GM21619 (cell line): ENCODE results near the gene PSMD14.
"Not testable (repeated sequence)": the region's sequence is repeated elsewhere in the genome, so short reads cannot be mapped to it uniquely, and the experiment has no call there.

ENCODE experiments used
- ATAC-seq: cut with Tn5 transposase; IDR thresholded peaks from one replicate; pipeline ENCODE4 v1.9.1; 2021; ENCODE audit not compliant: unreplicated experiment

Gene PSMD14

DNA sequence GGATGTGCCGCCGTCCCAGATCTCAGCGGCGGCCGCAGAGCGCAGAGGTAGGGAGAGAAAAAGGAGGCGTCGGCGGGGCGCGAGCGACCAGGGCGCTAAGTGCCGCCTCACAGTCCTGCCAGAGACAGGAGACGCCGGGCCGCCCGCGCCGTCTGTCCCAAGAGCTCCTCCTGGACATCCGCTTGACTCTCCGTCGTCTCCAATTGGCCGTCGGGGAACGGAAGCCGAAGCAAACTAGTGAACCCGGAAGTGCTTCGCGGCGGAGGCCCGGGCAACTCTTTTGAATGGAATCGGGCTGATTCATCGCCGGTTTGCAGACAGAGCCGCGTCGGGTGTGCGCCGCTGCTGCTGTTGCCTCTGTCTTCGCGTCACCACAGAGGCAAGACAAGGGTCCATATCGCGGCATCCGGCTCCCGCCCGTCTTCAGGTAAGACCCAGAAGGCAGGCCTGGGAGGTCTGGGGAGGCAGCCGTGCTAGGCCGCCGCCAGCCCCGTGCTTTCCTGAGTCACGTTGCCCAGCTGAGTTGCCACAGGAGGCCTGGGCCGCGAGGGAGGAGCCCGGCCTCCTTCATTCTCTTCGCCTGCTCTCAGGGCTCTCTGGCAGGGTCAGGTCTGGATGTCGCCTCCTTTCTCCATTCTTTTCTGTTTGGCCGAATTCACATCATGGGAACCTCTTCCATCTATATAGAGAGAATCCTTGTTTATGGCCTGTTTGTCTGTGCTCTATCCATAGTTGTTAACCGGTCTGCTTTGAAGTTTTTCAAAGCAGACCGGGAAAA lies at the start of gene PSMD14:
Gene PSMD14, plus strand, starts transcription at position 248 of the 778 bp plus-strand sequence. CDS start 10,401 bp downstream, outside the sequence.
- peak; percentile 97 for ATAC-seq

GRCh38 chr2:161265874-161266273 lies 42.4 kb upstream of the PSMD14 start:
- ATAC-seq: no peak

GRCh38 chr2:161269111-161269510 lies 39.1 kb upstream of the PSMD14 start:
- ATAC-seq: no peak

- peak; percentile 84 for ATAC-seq
Measured at GRCh38 chr2:161273038-161273760, 35.0 kb upstream of the PSMD14 start.

DNA sequence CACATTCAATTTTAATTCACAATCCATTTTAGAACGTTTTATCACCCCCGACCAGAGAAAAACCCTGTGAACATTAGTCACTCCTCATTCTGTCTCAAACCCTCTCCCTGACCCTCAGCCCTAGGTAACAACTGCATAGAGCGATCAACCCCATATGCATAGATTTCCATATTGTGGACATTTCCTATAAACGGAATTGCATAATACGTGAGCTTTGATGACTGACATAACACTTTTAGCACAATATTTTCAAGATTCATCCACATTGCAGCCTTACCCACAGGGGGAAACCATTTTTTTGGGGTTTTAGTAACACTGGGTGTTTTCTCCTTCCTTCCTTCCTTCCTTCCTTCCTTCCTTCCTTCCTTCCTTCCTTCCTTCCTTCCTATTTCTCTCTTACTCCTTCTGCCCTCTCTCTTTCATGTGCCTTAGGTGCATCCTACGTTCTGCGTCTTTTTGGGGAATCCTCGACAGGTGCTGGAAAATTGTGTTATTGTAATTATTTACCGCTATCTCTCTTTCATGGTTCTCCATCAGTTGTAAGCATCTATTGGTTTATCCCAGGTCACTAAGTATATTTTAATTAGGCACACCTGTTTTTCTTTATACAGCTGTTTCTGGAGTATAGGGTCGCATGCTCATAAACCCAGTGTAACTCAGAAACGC lies 29.5 kb upstream of the PSMD14 start:
- not testable (repeated sequence) for ATAC-seq

- ATAC-seq: not testable (repeated sequence)
Measured at GRCh38 chr2:161279230-161279815, 28.9 kb upstream of the PSMD14 start.

DNA sequence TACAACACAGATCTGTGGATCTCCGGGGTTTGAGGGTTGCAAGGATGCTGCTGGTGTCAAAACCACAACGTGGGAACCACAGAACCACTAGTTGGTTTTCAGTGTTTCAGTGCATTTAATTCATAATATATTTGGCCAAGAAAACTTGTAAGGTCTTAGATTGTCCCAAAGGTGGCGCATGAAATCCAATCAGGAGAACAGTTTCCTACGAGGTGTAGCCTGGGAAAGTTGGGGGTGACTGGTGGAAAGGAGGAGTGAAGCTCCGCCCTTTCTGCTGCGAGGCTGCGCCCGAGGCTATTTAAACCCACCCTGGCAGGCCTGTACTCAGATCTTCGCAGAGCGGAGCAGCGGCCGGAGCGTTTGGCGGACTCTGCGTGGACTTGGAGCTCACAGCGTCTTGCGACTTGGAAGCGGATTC lies 27.3 kb upstream of the PSMD14 start:
- ATAC-seq: not testable (repeated sequence)

DNA sequence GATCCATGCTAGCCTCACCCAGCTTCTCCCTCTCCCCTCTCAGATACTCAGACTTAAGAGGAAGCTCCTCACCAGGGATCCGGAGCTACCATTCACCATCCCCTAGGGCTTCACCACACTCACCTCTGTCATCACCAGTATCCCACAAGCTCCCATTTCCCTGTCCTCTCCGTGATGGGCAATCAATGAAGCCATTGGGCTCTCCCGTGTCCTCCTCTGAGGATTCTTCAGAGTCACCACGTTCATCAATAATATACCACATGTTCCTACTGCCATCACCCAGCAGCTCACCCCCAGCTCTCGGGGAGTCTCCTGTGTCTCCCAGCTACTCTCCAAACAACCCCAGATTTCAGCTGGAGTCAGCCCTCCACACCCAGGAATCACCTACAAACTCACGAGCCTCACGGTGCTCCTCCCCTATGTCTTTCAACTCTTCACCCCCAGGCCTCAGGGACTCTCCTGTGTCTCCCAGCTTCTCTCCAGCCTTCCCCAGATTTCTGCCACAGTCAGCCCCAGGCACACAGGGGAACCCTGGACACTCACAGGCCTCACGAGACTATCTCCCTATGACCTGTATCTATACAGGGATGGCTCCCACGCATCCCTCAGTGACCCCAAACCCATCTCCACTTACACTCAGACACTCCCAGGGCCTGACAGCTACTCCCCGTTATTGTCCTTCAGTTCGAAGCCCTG lies 26.5 kb upstream of the PSMD14 start:
- not testable (repeated sequence) for ATAC-seq

- not testable (repeated sequence) for ATAC-seq
Measured at GRCh38 chr2:161282311-161282644, 25.9 kb upstream of the PSMD14 start.

- no peak for ATAC-seq
Measured at GRCh38 chr2:161283926-161284325, 24.3 kb upstream of the PSMD14 start.

- ATAC-seq: no peak
Measured at GRCh38 chr2:161303535-161304050, 4.6 kb upstream of the PSMD14 start.

DNA sequence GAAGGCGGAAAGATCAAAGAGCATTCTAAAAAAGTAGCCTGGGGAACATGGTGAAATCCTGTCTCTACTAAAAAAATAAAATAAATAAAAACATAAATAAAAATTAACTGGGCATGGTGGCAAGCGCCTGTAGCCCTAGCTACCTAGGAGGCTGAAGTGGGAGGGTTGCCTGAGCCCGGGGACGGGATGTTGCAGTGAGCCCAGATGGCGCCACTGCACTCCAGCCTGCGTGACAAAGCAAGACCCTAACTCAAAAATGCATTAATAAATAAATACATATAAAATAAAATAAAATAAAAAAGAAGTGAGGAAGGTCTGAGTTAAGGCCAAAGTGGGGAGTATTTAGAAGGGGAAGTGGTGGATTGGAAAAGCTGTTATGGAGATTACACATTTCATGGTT lies 1.3 kb upstream of the PSMD14 start:
- ATAC-seq: no peak

GRCh38 chr2:161307676-161308075 lies 549 bp upstream of the PSMD14 start:
- no peak for ATAC-seq

DNA sequence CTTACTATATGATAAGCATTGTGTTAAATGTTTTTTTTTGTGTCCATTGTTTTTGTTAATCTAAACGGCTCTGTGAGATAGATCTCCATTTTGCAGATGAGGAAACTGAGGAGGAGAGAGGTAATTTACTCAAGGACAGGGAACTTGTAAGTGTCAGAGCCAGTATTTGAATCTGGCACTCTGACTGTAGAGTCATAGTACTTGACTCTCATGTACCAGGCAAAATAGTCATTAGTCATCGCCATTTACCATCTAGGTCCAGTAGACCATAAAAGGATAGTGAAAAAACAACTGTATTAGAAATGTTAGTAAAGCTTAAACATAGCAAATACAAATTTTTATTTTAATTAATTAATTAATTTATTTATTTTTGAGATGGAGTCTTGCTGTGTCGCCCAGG lies 4.8 kb downstream of the PSMD14 start:
- ATAC-seq: no peak

- ATAC-seq: no peak
Measured at GRCh38 chr2:161315380-161315779, 7.2 kb downstream of the PSMD14 start.

DNA sequence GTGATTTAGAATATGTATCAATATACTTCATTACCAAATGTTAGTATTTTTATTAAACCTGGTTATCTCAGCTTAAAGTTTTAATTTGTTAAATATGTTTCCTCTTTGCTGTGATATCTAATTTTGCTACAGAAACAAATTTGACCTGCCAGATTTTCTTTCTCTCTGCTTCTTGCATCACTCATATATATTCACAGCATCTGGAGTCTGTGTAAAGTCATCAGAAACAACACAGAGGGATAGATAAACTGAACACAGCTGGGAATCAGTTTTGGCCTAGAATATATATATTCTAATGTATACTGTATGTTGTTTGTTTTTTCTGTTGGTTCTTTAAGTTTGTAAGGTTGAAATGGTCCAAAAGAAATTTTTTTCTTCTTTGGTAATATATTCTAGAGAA lies 8.5 kb downstream of the PSMD14 start:
- no peak for ATAC-seq

DNA sequence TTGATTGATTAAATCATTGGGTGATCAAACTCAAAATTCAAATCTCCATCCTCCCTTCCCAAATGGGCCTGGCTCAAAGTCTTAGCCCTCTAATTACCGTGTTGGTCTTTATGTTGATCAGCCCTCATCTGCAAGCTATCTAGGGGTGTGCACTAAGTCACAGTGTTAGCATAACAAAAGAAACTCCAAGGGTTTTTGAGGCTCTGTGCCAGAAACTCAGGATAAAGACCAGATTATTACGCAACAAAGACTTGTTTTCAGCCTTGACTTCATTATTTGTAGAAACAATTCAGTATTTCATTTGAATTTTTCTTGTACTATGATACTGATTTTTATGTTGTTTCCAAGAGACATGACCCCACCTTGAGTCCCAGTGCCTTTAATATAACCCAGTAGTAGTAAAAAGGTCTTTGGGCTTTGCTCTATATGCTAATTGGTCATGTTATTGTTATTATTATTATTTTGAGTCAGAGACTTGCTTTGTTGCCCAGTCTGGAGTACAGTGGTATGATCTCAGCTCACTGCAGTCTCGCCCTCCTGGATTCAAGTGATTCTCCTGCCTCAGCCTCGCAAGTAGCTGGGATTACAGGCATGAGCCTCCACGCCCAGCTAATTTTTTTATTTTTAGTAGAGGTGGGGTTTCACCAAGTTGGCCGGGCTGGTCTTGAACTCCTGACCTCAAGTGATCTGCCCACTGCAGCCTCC lies 13.9 kb downstream of the PSMD14 start:
- no peak for ATAC-seq

GRCh38 chr2:161324876-161325275 lies 16.7 kb downstream of the PSMD14 start:
- no peak for ATAC-seq

DNA sequence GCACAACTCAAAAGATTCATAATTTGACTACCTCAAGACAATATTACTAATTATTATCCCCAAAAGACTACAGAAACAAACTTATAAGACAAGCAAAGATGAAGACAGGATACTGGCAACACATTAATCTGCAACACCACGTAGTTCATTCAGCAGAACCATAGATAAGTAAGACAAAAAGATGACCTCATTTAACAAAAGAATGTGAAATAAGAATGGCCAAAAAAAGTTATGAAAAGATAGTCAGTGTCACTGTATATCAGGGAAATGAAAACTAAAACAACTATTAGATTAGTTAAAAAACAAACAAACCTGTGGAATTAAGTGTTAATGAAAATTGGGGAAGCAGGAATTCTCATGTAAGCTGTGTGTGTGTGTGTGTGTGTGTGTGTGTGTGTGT lies 19.4 kb downstream of the PSMD14 start:
- ATAC-seq: no peak

- ATAC-seq: no peak
Measured at GRCh38 chr2:161332371-161332967, 24.2 kb downstream of the PSMD14 start.
